GM19351 (cell line): ENCODE measurements around the gene FHOD1.

ENCODE experiments used
- ATAC-seq: cut with Tn5 transposase; IDR thresholded peaks from one replicate; pipeline ENCODE4 v1.9.1; 2021; ENCODE audit warnings: mild to moderate bottlenecking, moderate library complexity; ENCODE audit not compliant: unreplicated experiment

The FHOD1 gene

GRCh38 chr16:67193536-67193935, 53.7 kb downstream of the FHOD1 start:
- no peak for ATAC-seq

GRCh38 chr16:67192781-67193361, 54.4 kb downstream of the FHOD1 start:
- ATAC-seq, result no peak

GRCh38 chr16:67191995-67192681, 55.1 kb downstream of the FHOD1 start, which contains the start of gene E2F4:
Gene E2F4 (plus strand): TSS chr16:67192155. CDS start chr16:67192228, 73 bp downstream.
- peak; percentile 97 for ATAC-seq

GRCh38 chr16:67191411-67191994, 55.8 kb downstream of the FHOD1 start:
- no peak for ATAC-seq

GRCh38 chr16:67190448-67191399, 56.6 kb downstream of the FHOD1 start:
- ATAC-seq, result no peak

GRCh38 chr16:67190041-67190440, 57.2 kb downstream of the FHOD1 start, which contains the start of gene EXOC3L1:
Gene EXOC3L1 (minus strand): TSS chr16:67190136. CDS start chr16:67189676, 460 bp downstream.
- no peak for ATAC-seq

GRCh38 chr16:67188798-67189197, 58.5 kb downstream of the FHOD1 start:
- ATAC-seq, result no peak

GRCh38 chr16:67188323-67188722, 59.0 kb downstream of the FHOD1 start:
- ATAC-seq, result no peak

- ATAC-seq, result no peak
Measured at GRCh38 chr16:67187175-67187890, 59.9 kb downstream of the FHOD1 start.

- no peak for ATAC-seq
Measured at GRCh38 chr16:67186550-67186950, 60.7 kb downstream of the FHOD1 start.

GRCh38 chr16:67185651-67186134, 61.6 kb downstream of the FHOD1 start:
- ATAC-seq, result no peak

- ATAC-seq, result no peak
Measured at GRCh38 chr16:67184995-67185650, 62.2 kb downstream of the FHOD1 start.

- ATAC-seq, result no peak
Measured at GRCh38 chr16:67184453-67184994, 62.8 kb downstream of the FHOD1 start.

- ATAC-seq, result peak; percentile 92
Measured at GRCh38 chr16:67183627-67184452, 63.4 kb downstream of the FHOD1 start, which contains the start of gene MATCAP1. Gene MATCAP1 (minus strand): TSS chr16:67183963. CDS start chr16:67180610, 3,353 bp downstream.

- ATAC-seq, result no peak
Measured at GRCh38 chr16:67183284-67183626, 64.0 kb downstream of the FHOD1 start.

GRCh38 chr16:67182288-67182687, 65.0 kb downstream of the FHOD1 start:
- ATAC-seq, result no peak

- ATAC-seq, result no peak
Measured at GRCh38 chr16:67181346-67181745, 65.9 kb downstream of the FHOD1 start.

- ATAC-seq, result no peak
Measured at GRCh38 chr16:67180166-67180565, 67.1 kb downstream of the FHOD1 start.
